ENCODE measurements around the gene ILRUN. TPM values are rescaled to one million over a fixed set of nuclear protein-coding genes. Genes with fewer than 3 reads are reported as not detected.

Gene ILRUN
- total and polyA plus RNA-seq, 9 of the 15 experiments (the other 6 are each of a cell fraction or from before 2014, with no cell fraction given): 24.9 to 78.9 (median 53.4) TPM

DNA sequence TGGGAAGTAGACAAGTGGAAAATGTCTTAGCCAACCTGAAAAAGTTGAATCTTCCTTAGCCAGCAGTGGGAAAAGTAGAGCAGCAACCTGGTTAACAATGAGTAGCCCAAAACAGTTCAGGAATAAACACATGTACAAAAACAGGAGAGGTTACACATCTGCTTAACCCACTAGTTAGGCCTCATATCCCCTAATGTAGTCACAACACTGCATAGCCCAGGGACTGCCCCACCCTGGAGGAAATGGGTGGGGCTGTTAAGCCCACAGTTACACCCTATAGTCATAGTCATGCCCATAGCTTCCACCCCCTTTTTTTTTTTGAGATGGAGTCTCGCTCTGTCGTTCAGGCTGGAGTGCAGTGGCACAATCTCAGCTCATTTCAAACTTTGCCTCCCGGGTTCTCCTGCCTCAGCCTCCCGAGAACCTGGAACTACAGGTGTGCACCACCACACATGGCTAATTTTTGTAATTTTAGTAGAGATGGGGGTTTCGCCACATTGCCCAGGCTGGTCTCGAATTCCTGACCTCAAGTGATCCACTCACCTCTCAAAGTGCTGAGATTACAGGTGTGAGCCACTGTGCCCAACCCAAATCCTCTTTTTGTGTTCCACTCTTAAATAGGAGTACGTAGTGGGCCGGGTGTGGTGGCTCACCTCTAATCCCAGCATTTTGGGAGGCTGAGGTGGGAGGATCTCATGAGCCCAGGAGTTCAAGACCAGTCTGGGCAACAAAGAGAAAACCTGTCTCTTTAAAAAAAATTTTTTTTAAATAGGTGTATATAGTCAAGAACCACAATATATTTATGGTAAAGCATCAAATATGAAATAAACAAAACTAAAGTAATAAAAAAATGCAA is 24.5 kb downstream of the ILRUN start (continued):
- TF ChIP-seq, protein P1, sequence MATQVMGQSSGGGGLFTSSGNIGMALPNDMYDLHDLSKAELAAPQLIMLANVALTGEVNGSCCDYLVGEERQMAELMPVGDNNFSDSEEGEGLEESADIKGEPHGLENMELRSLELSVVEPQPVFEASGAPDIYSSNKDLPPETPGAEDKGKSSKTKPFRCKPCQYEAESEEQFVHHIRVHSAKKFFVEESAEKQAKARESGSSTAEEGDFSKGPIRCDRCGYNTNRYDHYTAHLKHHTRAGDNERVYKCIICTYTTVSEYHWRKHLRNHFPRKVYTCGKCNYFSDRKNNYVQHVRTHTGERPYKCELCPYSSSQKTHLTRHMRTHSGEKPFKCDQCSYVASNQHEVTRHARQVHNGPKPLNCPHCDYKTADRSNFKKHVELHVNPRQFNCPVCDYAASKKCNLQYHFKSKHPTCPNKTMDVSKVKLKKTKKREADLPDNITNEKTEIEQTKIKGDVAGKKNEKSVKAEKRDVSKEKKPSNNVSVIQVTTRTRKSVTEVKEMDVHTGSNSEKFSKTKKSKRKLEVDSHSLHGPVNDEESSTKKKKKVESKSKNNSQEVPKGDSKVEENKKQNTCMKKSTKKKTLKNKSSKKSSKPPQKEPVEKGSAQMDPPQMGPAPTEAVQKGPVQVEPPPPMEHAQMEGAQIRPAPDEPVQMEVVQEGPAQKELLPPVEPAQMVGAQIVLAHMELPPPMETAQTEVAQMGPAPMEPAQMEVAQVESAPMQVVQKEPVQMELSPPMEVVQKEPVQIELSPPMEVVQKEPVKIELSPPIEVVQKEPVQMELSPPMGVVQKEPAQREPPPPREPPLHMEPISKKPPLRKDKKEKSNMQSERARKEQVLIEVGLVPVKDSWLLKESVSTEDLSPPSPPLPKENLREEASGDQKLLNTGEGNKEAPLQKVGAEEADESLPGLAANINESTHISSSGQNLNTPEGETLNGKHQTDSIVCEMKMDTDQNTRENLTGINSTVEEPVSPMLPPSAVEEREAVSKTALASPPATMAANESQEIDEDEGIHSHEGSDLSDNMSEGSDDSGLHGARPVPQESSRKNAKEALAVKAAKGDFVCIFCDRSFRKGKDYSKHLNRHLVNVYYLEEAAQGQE (IDR thresholded peaks at IDR 0.05; ENCODE audit: borderline replicate concordance): no peak
- TF ChIP-seq, protein P1 (CRISPR knock-in tag; IDR thresholded peaks at IDR 0.05; ENCODE audit: low read depth): no peak
- TF ChIP-seq ZNF217 (CRISPR knock-in tag; IDR thresholded peaks at IDR 0.05): no peak
- TF ChIP-seq, protein P2, sequence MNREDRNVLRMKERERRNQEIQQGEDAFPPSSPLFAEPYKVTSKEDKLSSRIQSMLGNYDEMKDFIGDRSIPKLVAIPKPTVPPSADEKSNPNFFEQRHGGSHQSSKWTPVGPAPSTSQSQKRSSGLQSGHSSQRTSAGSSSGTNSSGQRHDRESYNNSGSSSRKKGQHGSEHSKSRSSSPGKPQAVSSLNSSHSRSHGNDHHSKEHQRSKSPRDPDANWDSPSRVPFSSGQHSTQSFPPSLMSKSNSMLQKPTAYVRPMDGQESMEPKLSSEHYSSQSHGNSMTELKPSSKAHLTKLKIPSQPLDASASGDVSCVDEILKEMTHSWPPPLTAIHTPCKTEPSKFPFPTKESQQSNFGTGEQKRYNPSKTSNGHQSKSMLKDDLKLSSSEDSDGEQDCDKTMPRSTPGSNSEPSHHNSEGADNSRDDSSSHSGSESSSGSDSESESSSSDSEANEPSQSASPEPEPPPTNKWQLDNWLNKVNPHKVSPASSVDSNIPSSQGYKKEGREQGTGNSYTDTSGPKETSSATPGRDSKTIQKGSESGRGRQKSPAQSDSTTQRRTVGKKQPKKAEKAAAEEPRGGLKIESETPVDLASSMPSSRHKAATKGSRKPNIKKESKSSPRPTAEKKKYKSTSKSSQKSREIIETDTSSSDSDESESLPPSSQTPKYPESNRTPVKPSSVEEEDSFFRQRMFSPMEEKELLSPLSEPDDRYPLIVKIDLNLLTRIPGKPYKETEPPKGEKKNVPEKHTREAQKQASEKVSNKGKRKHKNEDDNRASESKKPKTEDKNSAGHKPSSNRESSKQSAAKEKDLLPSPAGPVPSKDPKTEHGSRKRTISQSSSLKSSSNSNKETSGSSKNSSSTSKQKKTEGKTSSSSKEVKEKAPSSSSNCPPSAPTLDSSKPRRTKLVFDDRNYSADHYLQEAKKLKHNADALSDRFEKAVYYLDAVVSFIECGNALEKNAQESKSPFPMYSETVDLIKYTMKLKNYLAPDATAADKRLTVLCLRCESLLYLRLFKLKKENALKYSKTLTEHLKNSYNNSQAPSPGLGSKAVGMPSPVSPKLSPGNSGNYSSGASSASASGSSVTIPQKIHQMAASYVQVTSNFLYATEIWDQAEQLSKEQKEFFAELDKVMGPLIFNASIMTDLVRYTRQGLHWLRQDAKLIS (CRISPR knock-in tag; IDR thresholded peaks at IDR 0.05): no peak
- peak; percentile 51; the same call in 1 of the 2 replicates for TF ChIP-seq CTBP1 (IDR thresholded peaks at IDR 0.05; ENCODE audit: borderline replicate concordance)
- TF ChIP-seq KDM2B (CRISPR knock-in tag; IDR thresholded peaks at IDR 0.05): no peak
- TF ChIP-seq, protein P3, sequence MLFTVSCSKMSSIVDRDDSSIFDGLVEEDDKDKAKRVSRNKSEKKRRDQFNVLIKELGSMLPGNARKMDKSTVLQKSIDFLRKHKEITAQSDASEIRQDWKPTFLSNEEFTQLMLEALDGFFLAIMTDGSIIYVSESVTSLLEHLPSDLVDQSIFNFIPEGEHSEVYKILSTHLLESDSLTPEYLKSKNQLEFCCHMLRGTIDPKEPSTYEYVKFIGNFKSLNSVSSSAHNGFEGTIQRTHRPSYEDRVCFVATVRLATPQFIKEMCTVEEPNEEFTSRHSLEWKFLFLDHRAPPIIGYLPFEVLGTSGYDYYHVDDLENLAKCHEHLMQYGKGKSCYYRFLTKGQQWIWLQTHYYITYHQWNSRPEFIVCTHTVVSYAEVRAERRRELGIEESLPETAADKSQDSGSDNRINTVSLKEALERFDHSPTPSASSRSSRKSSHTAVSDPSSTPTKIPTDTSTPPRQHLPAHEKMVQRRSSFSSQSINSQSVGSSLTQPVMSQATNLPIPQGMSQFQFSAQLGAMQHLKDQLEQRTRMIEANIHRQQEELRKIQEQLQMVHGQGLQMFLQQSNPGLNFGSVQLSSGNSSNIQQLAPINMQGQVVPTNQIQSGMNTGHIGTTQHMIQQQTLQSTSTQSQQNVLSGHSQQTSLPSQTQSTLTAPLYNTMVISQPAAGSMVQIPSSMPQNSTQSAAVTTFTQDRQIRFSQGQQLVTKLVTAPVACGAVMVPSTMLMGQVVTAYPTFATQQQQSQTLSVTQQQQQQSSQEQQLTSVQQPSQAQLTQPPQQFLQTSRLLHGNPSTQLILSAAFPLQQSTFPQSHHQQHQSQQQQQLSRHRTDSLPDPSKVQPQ (CRISPR knock-in tag; IDR thresholded peaks at IDR 0.05; ENCODE audit: borderline replicate concordance): no peak
- no peak for TF ChIP-seq ILF3 (IDR thresholded peaks at IDR 0.05; ENCODE audit: borderline replicate concordance)
- TF ChIP-seq TBL1XR1 (IDR thresholded peaks at IDR 0.05; ENCODE audit: low read length in 2 of 2): no peak
- no peak for TF ChIP-seq CHCHD3 (CRISPR knock-in tag; IDR thresholded peaks at IDR 0.05)
- no peak for TF ChIP-seq POLR2H (tag; IDR thresholded peaks at IDR 0.05; ENCODE audit: low read depth)
- TF ChIP-seq HNRNPK (IDR thresholded peaks at IDR 0.05; ENCODE audit: low read depth, low read length, poor library complexity, severe bottlenecking): no peak

All from K562 (cell line).